H1 (cell line): ENCODE measurements around the gene SLC1A7. TPM values are rescaled to one million over a fixed set of nuclear protein-coding genes. Genes with fewer than 3 reads are reported as not detected.

Experiments
- EP300 ChIP-seq, 2 experiments: IDR thresholded peaks; 1 replicate in 1 of 2; 2 replicates in 1 of 2; pipeline ENCODE4 v1.6.1; 2011 to 2012; ENCODE audit warnings: low read depth in 2 of 2, low read length in 2 of 2, mild to moderate bottlenecking in 2 of 2, borderline replicate concordance in 1 of 2, inconsistent platforms in 1 of 2, moderate library complexity in 1 of 2
- SIX5 ChIP-seq: IDR thresholded peaks from 2 replicates; pipeline ENCODE4 v1.6.1; 2011; ENCODE audit warnings: mild to moderate bottlenecking, low read depth, low read length
- SP1 ChIP-seq: IDR thresholded peaks from 2 replicates; pipeline ENCODE4 v1.6.1; 2011; ENCODE audit warnings: low read depth, low read length
- TBP ChIP-seq: IDR thresholded peaks from 2 replicates; pipeline ENCODE4 v1.6.1; 2011; ENCODE audit warnings: low read depth, low read length, improper control_type of control experiment
- ZNF274 ChIP-seq: IDR thresholded peaks from 2 replicates; pipeline ENCODE4 v1.7.0; 2012; ENCODE audit warnings: low read length, borderline replicate concordance; ENCODE audit errors: extremely low read depth
- polyA plus RNA-seq, 7 experiments: library from polyadenylated mRNA; depleted of rRNA in 3 of 7; stranded (reverse) in 5 of 7; unstranded in 2 of 7; fragments of >200 nt in 5 of 7; fragments of 200-250 nt in 2 of 7; gene quantifications; 1 replicate in 5 of 7; 2 replicates in 1 of 7; 4 replicates in 1 of 7; pipeline versions ENCODE4 v1.2.1 to v1.2.3, GENCODE V29; 2011 to 2013; ENCODE audit warnings: missing spikeins in 2 of 7, mixed read lengths in 2 of 7
- total RNA-seq: library from RNA; stranded (reverse); fragmentation: NEBNext Ultra II Directional; extraction: Animal tissue kit (Norgen Biotek cat#: 25700); gene quantifications from 2 replicates; pipeline ENCODE4 v1.2.1, GENCODE V29; 2021

SLC1A7 gene
- total and polyA plus RNA-seq, 2 of the 8 experiments (the other 6 are each of a cell fraction or from before 2014, with no cell fraction given): not detected

GRCh38 chr1:53069663-53070327 is 72.6 kb downstream of the SLC1A7 start (continued):
- TF ChIP-seq ZNF274: no peak
- no peak for TF ChIP-seq TBP
- TF ChIP-seq SIX5: no peak
- TF ChIP-seq SP1: no peak
- TF ChIP-seq EP300 (IDR thresholded peaks at IDR 0.05; ENCODE audit: borderline replicate concordance in 1 of 2, low read depth in 2 of 2, low read length in 2 of 2): no peak
